GM12873 (cell line): ENCODE measurements around the gene TOP3B.
A peak's percentile ranks its signal among the peaks of the same experiment; 100 is the strongest.

Experiments used
- CTCF ChIP-seq: IDR thresholded peaks from 2 replicates; pipeline ENCODE4 v1.5.1; 2012; ENCODE audit warnings: low read depth, mild to moderate bottlenecking, moderate library complexity, low read length, control low read depth; ENCODE audit not compliant: insufficient read depth; ENCODE audit errors: missing control alignments

TOP3B gene

GRCh38 chr22:21989049-21989448 lies 6.5 kb upstream of the TOP3B start:
- no peak for TF ChIP-seq CTCF

GRCh38 chr22:21985214-21985613 lies 2.6 kb upstream of the TOP3B start:
- no peak for TF ChIP-seq CTCF

GRCh38 chr22:21984793-21985192 lies 2.2 kb upstream of the TOP3B start:
- peak; percentile 67 for TF ChIP-seq CTCF

GRCh38 chr22:21981874-21982273 lies 713 bp downstream of the TOP3B start:
- TF ChIP-seq CTCF, result no peak

- TF ChIP-seq CTCF, result no peak
Observed at GRCh38 chr22:21980547-21980946, 2.0 kb downstream of the TOP3B start.

- no peak for TF ChIP-seq CTCF
Observed at GRCh38 chr22:21978564-21979386, 3.8 kb downstream of the TOP3B start.

GRCh38 chr22:21977814-21978213 lies 4.8 kb downstream of the TOP3B start:
- TF ChIP-seq CTCF, result no peak
